Upper lobe of left lung (tissue), 4 donors: ENCODE measurements around the gene SMPD3.

Experiments used
- CTCF ChIP-seq, 6 experiments: fragments of 450-650 bp in 4 of 6; fragments of 200-600 bp in 2 of 6; sonication (generic) in 2 of 6; IDR thresholded peaks; one replicate each; pipeline ENCODE4 v1.5.1; 2016 to 2019; ENCODE audit warnings: antibody characterized with exemption in 6 of 6
- POLR2A ChIP-seq, 4 donors: fragments of 450-650 bp; IDR thresholded peaks; one replicate each; pipeline ENCODE4 v1.5.1; 2016 to 2017; ENCODE audit warnings: antibody characterized with exemption in 4 of 4, mild to moderate bottlenecking in 2 of 4

DNA sequence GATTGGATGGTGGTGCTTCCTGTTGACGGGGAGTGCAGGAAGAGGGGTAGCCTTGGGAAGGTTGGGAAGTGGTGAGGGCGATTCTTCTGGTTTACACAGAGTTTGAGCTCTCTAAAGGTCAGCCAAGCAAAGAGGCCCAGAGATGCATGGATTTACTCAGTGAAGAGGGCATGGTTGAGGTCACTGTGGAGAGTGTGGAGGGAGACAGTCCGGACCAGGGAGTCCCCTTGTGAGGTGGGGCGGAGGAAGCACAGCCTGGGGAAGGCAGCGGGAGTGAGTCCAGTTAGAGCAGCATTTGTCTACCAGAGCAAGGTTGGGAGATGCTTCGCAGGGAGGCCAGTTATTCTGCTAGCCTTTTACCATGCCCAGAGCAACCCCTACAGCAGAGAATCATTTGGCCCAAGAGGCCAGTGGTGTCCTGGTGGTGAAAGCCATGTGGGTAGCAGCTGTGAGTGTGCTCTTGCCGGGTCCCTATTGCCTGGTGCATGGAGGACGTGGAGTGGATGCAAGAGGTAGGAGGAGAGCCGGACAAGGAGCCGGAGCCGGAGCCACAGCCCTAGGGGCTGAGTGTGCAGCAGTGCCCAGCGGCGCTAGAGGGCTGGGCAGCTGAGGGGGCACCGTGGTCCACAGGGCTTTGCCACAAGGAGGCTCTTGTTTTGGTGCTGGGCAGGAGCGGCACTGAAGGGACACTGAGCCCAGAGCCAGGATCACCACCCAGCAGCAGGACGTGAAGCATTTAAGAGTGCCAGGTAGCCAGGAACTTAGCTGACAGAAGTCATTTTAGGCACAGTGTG, 109.8 kb downstream of the SMPD3 start:
- TF ChIP-seq CTCF (IDR thresholded peaks at IDR 0.05): no peak
- no peak for TF ChIP-seq POLR2A (IDR thresholded peaks at IDR 0.05)
